Spleen (tissue), 7 donors: Measurements from ENCODE around the gene NPPC.

Source experiments
- CTCF ChIP-seq, 11 experiments: fragments of 200-600 bp in 7 of 11; fragments of 450-650 bp in 4 of 11; sonication (generic) in 4 of 11; IDR thresholded peaks in 8 of 11; conservative IDR thresholded peaks in 3 of 11; 1 replicate in 7 of 11; 2 replicates in 4 of 11; pipeline versions ENCODE4 v1.4.0 to v1.8.0; 2016 to 2021; ENCODE audit warnings: antibody characterized with exemption in 11 of 11, inconsistent platforms in 4 of 11, mild to moderate bottlenecking in 1 of 11
- POLR2AphosphoS5 ChIP-seq, 3 donors: sonication (generic); formaldehyde crosslinking; IDR thresholded peaks; one replicate each; pipeline ENCODE4 v1.5.1; 2017; ENCODE audit warnings: antibody characterized with exemption in 3 of 3
- donor health status: DM: no; HTN: no; CAD: no; lungs with moderate emphysema.
- donor health status: DM: no; HTN: no; CAD: no.
- donor health status: DM: no; HTN: no; CAD: no.

DNA sequence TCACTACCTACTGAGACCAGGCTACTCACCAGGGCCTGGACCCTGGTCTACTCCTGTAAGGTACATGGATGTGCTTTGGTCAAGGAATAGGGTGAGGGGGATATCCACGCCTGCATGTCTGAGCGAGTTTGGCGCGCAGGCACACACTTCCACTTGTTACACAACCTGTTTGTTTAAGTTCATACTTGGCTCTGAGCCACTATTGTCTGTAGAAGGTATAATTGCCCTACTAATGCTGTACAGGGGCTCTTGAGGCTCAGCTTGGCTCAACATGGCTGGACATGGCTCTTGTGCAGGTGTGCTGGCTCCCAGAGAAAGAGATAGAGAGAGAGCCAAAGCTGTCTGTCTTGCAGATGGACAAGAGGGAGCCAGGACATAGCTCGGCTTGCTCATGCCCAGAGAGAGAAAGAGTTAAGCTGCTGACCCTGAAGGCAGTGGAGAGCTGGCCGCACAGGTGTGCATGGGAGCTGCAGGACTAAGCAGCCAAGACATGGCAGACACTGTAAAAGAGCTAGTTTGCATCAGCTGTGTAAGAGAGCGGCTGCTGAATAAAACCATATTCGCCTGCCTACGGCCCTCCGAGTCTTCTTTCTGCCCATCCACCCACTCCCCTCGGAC is 35.2 kb downstream of the NPPC start:
- no peak for TF ChIP-seq POLR2AphosphoS5 (IDR thresholded peaks at IDR 0.05)
- TF ChIP-seq CTCF (IDR thresholded peaks at IDR 0.05 in 8 of 11, conservative IDR thresholded peaks at IDR 0.05 in 3 of 11) = no peak
